H1 (cell line): ENCODE measurements around the gene SMO. TPM values are rescaled to one million over a fixed set of nuclear protein-coding genes. Genes with fewer than 3 reads are reported as not detected.

Experiments
- CTCF ChIA-PET: fragments of 300-600 bp; sonication (Branson Sonifier 250); formaldehyde crosslinking; loops from one replicate; lab custom pipeline; 2021; ENCODE audit not compliant: partially characterized antibody; lab: Charles Lee
- POLR2A ChIA-PET: fragments of 300-600 bp; sonication (Branson Sonifier 250); formaldehyde crosslinking; loops from one replicate; lab custom pipeline; 2021; ENCODE audit warnings: inconsistent platforms; ENCODE audit not compliant: partially characterized antibody; lab: Charles Lee
- DNase-seq, 2 experiments: peaks; one replicate each; pipeline versions ENCODE4 v3.0.0 to v3.0.0-alpha.2; 2010 to 2022; ENCODE audit warnings: low spot score in 2 of 2, low read depth in 1 of 2, mixed read lengths in 1 of 2
- FAIRE-seq: peaks from 2 replicates; lab custom pipeline; 2011; peaks lifted over from hg19 to GRCh38; lab: Jason Lieb, UNC
- H2AFZ ChIP-seq: 2 replicates; pipeline ENCODE4 v1.8.1; 2012; ENCODE audit warnings: low read length, inconsistent platforms
- H2AK5ac ChIP-seq: 2 replicates; pipeline ENCODE4 v1.6.1; 2013; ENCODE audit warnings: low read depth, low read length
- H2BK120ac ChIP-seq: replicated peaks from 2 replicates; pipeline ENCODE3; 2013; ENCODE audit warnings: low read depth, low read length, inconsistent platforms
- H2BK12ac ChIP-seq: 2 replicates; pipeline ENCODE4 v1.6.1; 2013; ENCODE audit warnings: low read depth, low read length
- H2BK15ac ChIP-seq: 2 replicates; pipeline ENCODE4 v1.6.1; 2013; ENCODE audit warnings: low read length
- H2BK20ac ChIP-seq: 2 replicates; pipeline ENCODE4 v1.6.1; 2013; ENCODE audit warnings: low read length
- H2BK5ac ChIP-seq: 2 replicates; pipeline ENCODE4 v1.6.1; 2013; ENCODE audit warnings: low read depth, low read length
- H3K14ac ChIP-seq: 2 replicates; pipeline ENCODE4 v1.6.1; 2013; ENCODE audit warnings: inconsistent platforms; ENCODE audit not compliant: insufficient read length
- H3K18ac ChIP-seq: 2 replicates; pipeline ENCODE4 v1.6.1; 2013; ENCODE audit warnings: low read length; ENCODE audit errors: extremely low read depth
- H3K23ac ChIP-seq: 2 replicates; pipeline ENCODE4 v1.6.1; 2013; ENCODE audit warnings: inconsistent platforms; ENCODE audit not compliant: insufficient read length
- H3K23me2 ChIP-seq: 2 replicates; pipeline ENCODE4 v1.6.1; 2013; ENCODE audit warnings: low read depth, low read length
- H3K27ac ChIP-seq: 2 replicates; pipeline ENCODE4 v1.6.1; 2011; ENCODE audit warnings: low read depth, low read length, inconsistent platforms
- H3K27me3 ChIP-seq, 4 experiments: replicated peaks in 1 of 4; 1 replicate in 1 of 4; 2 replicates in 3 of 4; pipeline versions ENCODE4 v1.6.1 to v1.8.1; 2011 to 2013; ENCODE audit warnings: low read length in 3 of 4, mild to moderate bottlenecking in 3 of 4, inconsistent platforms in 2 of 4, mixed read lengths in 2 of 4, moderate library complexity in 1 of 4; ENCODE audit not compliant: control insufficient read depth in 3 of 4, insufficient read depth in 3 of 4; ENCODE audit errors: extremely low read depth in 1 of 4
- H3K36me3 ChIP-seq, 4 experiments: 2 replicates each; pipeline versions ENCODE4 v1.6.1 to v1.8.1; 2011 to 2013; ENCODE audit warnings: mild to moderate bottlenecking in 4 of 4, low read length in 3 of 4, moderate library complexity in 2 of 4, control low read depth in 1 of 4, inconsistent platforms in 1 of 4; ENCODE audit not compliant: insufficient read depth in 4 of 4, control insufficient read depth in 2 of 4
- H3K4ac ChIP-seq: replicated peaks from 2 replicates; pipeline ENCODE3; 2013; ENCODE audit warnings: low read length, low read depth, mixed read lengths, inconsistent platforms; ENCODE audit not compliant: insufficient read length
- H3K4me1 ChIP-seq, 4 experiments: replicated peaks in 1 of 4; 1 replicate in 1 of 4; 2 replicates in 3 of 4; pipeline versions ENCODE4 v1.6.1 to v1.8.1; 2011 to 2013; ENCODE audit warnings: low read length in 3 of 4, inconsistent platforms in 2 of 4, mixed read lengths in 1 of 4; ENCODE audit not compliant: insufficient read depth in 4 of 4, control insufficient read depth in 3 of 4
- H3K4me2 ChIP-seq, 2 experiments: 2 replicates each; pipeline versions ENCODE4 v1.6.1 to v1.8.1; 2011 to 2013; ENCODE audit warnings: low read depth in 2 of 2, low read length in 2 of 2, control low read depth in 1 of 2, inconsistent platforms in 1 of 2, mild to moderate bottlenecking in 1 of 2; ENCODE audit not compliant: insufficient read depth in 1 of 2
- H3K4me3 ChIP-seq, 4 experiments: fragments of 200-600, 300-600 bp in 1 of 4; sonication (generic), shearing (Covaris generic), sonication (Bioruptor Twin) in 1 of 4; 2 replicates each; pipeline versions ENCODE4 v1.5.1 to v1.8.1; 2011 to 2016; ENCODE audit warnings: low read length in 4 of 4, low read depth in 3 of 4, control low read depth in 2 of 4, inconsistent platforms in 2 of 4, mild to moderate bottlenecking in 2 of 4, mixed read lengths in 1 of 4, moderate library complexity in 1 of 4; ENCODE audit not compliant: insufficient read depth in 2 of 4; ENCODE audit errors: extremely low read depth in 1 of 4
- H3K56ac ChIP-seq: replicated peaks from 2 replicates; pipeline ENCODE3; 2013; ENCODE audit warnings: low read depth, mild to moderate bottlenecking, mixed read lengths, low read length, inconsistent platforms; ENCODE audit not compliant: insufficient read length
- H3K79me1 ChIP-seq: 2 replicates; pipeline ENCODE4 v1.6.1; 2013; ENCODE audit warnings: low read depth, low read length, control low read depth
- H3K79me2 ChIP-seq, 2 experiments: 2 replicates each; pipeline versions ENCODE4 v1.6.1 to v1.8.1; 2012 to 2013; ENCODE audit warnings: low read length in 2 of 2, mild to moderate bottlenecking in 2 of 2, inconsistent platforms in 1 of 2; ENCODE audit not compliant: insufficient read depth in 2 of 2, control insufficient read depth in 1 of 2
- H3K9ac ChIP-seq, 4 experiments: replicated peaks in 1 of 4; 1 replicate in 1 of 4; 2 replicates in 3 of 4; pipeline versions ENCODE4 v1.6.1 to v1.8.1; 2011 to 2013; ENCODE audit warnings: low read depth in 3 of 4, low read length in 3 of 4, control low read depth in 2 of 4, mild to moderate bottlenecking in 2 of 4, moderate library complexity in 2 of 4, inconsistent platforms in 1 of 4; ENCODE audit errors: extremely low read depth in 1 of 4
- H3K9me3 ChIP-seq, 2 experiments: 2 replicates each; pipeline versions ENCODE4 v1.6.1 to v1.8.1; 2012 to 2013; ENCODE audit warnings: mild to moderate bottlenecking in 2 of 2, moderate library complexity in 2 of 2, control low read depth in 1 of 2, inconsistent platforms in 1 of 2, low read depth in 1 of 2, low read length in 1 of 2, mixed read lengths in 1 of 2; ENCODE audit not compliant: insufficient read depth in 2 of 2
- H4K20me1 ChIP-seq, 2 experiments: replicated peaks in 1 of 2; 2 replicates each; pipeline versions ENCODE3 to v1.8.1; 2011 to 2013; ENCODE audit warnings: inconsistent platforms in 2 of 2, low read length in 2 of 2, mild to moderate bottlenecking in 1 of 2; ENCODE audit not compliant: insufficient read depth in 2 of 2, control insufficient read depth in 1 of 2
- H4K5ac ChIP-seq: 2 replicates; pipeline ENCODE4 v1.6.1; 2013; ENCODE audit warnings: low read length, low read depth, mixed read lengths, inconsistent platforms; ENCODE audit not compliant: insufficient read length
- H4K8ac ChIP-seq: 2 replicates; pipeline ENCODE4 v1.8.0; 2013; ENCODE audit warnings: mild to moderate bottlenecking, moderate library complexity, low read length, inconsistent platforms; ENCODE audit not compliant: insufficient read depth; ENCODE audit errors: extremely low read depth
- H4K91ac ChIP-seq: replicated peaks from 2 replicates; pipeline ENCODE3; 2013; ENCODE audit warnings: low read length, mixed read lengths, inconsistent platforms; ENCODE audit not compliant: insufficient read length
- HDAC2 ChIP-seq, 2 experiments: fragments of 300-600 bp in 1 of 2; sonication (generic) in 1 of 2; IDR thresholded peaks; 2 replicates each; pipeline ENCODE4 v1.6.1; 2011 to 2012; ENCODE audit warnings: low read depth in 2 of 2, low read length in 2 of 2, mild to moderate bottlenecking in 2 of 2, moderate library complexity in 2 of 2, borderline replicate concordance in 1 of 2, inconsistent platforms in 1 of 2
- JUN ChIP-seq: IDR thresholded peaks from 2 replicates; pipeline ENCODE4 v1.6.1; 2011; ENCODE audit warnings: low read depth, mild to moderate bottlenecking, improper control_type of control experiment, low read length
- KDM4A ChIP-seq: IDR thresholded peaks from one replicate; pipeline ENCODE4 v1.7.1; 2012; ENCODE audit warnings: low read depth, mild to moderate bottlenecking, moderate library complexity, low read length, inconsistent platforms; ENCODE audit not compliant: severe bottlenecking
- SIX5 ChIP-seq: IDR thresholded peaks from 2 replicates; pipeline ENCODE4 v1.6.1; 2011; ENCODE audit warnings: mild to moderate bottlenecking, low read depth, low read length
- WGBS, 2 experiments: shearing (Covaris generic) in 1 of 2; methylation state at CpG; one replicate each; pipeline versions ENCODE4 v1.1.6 to v1.1.7; 2013 to 2015; ENCODE audit warnings: low lambda C conversion rate in 2 of 2, mixed read lengths in 2 of 2, inconsistent platforms in 1 of 2, low coverage in 1 of 2, missing lambda C conversion rate in 1 of 2; ENCODE audit not compliant: insufficient replicate concordance in 2 of 2, insufficient coverage in 1 of 2, insufficient read length in 1 of 2; ENCODE audit errors: extremely low coverage in 1 of 2, missing lambda C conversion rate in 1 of 2; 5-methylcytosine and 5-hydroxymethylcytosine counted together
- polyA plus RNA-seq, 7 experiments: library from polyadenylated mRNA; depleted of rRNA in 3 of 7; stranded (reverse) in 5 of 7; unstranded in 2 of 7; fragments of >200 nt in 5 of 7; fragments of 200-250 nt in 2 of 7; gene quantifications; 1 replicate in 5 of 7; 2 replicates in 1 of 7; 4 replicates in 1 of 7; pipeline versions ENCODE4 v1.2.1 to v1.2.3, GENCODE V29; 2011 to 2013; ENCODE audit warnings: missing spikeins in 2 of 7, mixed read lengths in 2 of 7
- total RNA-seq: library from RNA; stranded (reverse); fragmentation: NEBNext Ultra II Directional; extraction: Animal tissue kit (Norgen Biotek cat#: 25700); gene quantifications from 2 replicates; pipeline ENCODE4 v1.2.1, GENCODE V29; 2021
- TF ChIP-seq, protein P1 (sequence below): IDR thresholded peaks from 2 replicates; pipeline ENCODE4 v1.6.1; 2011; ENCODE audit warnings: low read length, improper control_type of control experiment

Gene SMO
- total and polyA plus RNA-seq, 2 of the 8 experiments (the other 6 are each of a cell fraction or from before 2014, with no cell fraction given): 64.5 to 67.6 TPM

- H4K8ac ChIP-seq: no peak overlapping the region
- H2AK5ac ChIP-seq: no peak overlapping the region
- H2BK120ac ChIP-seq: no peak overlapping the region
- no peak overlapping the region for H3K56ac ChIP-seq
- no peaks in the 10 kb centered on the region for H3K79me2 ChIP-seq
- no peak overlapping the region for H3K4me2 ChIP-seq
- DNase-seq (no peak), FAIRE-seq (no peak)
- no peak overlapping the region for H3K27ac ChIP-seq
- H2BK15ac ChIP-seq: no peak overlapping the region
- H3K9ac ChIP-seq: no peak overlapping the region; a peak in 1 of 7 replicates
- no peak overlapping the region for H3K14ac ChIP-seq
- no peak overlapping the region for H4K91ac ChIP-seq
- no peak overlapping the region for H2BK20ac ChIP-seq
- H3K27me3 ChIP-seq: no peaks in the 10 kb centered on the region
- CTCF ChIA-PET: interaction anchor here (0.6 to 19.3 kb wide), 5 partner anchors 9 to 61 kb away, joined by 3 to 258 read pairs (median 5); no protein-coding TSS in a partner anchor
- no peak overlapping the region for H3K4me3 ChIP-seq
- no peaks in the 10 kb centered on the region; the same call in 1 of the 2 replicates for H3K79me1 ChIP-seq
- no peak overlapping the region for H3K4ac ChIP-seq
- H3K36me3 ChIP-seq: no peaks in the 10 kb centered on the region
- no peak overlapping the region for H3K23ac ChIP-seq
- POLR2A ChIA-PET: interaction anchor here (0.7 to 1.4 kb wide), 4 partner anchors 10 to 14 kb away, joined by 3 to 6 read pairs (median 3); partner anchors contain the start of gene TSPAN33
- H3K4me1 ChIP-seq: peaks cover 0 to 3% (median 0%) of the 10 kb centered on the region in 4 experiments; a peak in 1 of 7 replicates
- H2AFZ ChIP-seq: no peak overlapping the region
- no peak overlapping the region for H4K5ac ChIP-seq
- no peak overlapping the region for H3K18ac ChIP-seq
- H2BK5ac ChIP-seq: no peak overlapping the region
- no peak overlapping the region for H2BK12ac ChIP-seq
- H3K23me2 ChIP-seq: no peaks in the 10 kb centered on the region
- H3K9me3 ChIP-seq: no peaks in the 10 kb centered on the region
- WGBS, 2 experiments: 92% methylated on average over 9 of the region's 9 CpGs; no CpG with 5 or more reads in 1 of the 2 experiments
- H4K20me1 ChIP-seq: peaks cover 0 to 2% of the 10 kb centered on the region in 2 experiments
- TF ChIP-seq KDM4A: no peak
- no peak for TF ChIP-seq JUN
- TF ChIP-seq HDAC2 (IDR thresholded peaks at IDR 0.05; ENCODE audit: borderline replicate concordance in 1 of 2, low read depth in 2 of 2, low read length in 2 of 2): no peak
- TF ChIP-seq SIX5: no peak
- TF ChIP-seq, protein P1, sequence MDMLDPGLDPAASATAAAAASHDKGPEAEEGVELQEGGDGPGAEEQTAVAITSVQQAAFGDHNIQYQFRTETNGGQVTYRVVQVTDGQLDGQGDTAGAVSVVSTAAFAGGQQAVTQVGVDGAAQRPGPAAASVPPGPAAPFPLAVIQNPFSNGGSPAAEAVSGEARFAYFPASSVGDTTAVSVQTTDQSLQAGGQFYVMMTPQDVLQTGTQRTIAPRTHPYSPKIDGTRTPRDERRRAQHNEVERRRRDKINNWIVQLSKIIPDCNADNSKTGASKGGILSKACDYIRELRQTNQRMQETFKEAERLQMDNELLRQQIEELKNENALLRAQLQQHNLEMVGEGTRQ: no peak
These were observed 30.8 kb upstream of the SMO start for GRCh38 chr7:129157651-129158050.
